HG03139 (cell line): ENCODE measurements around the gene IGF2R.
A peak's percentile ranks its signal among the peaks of the same experiment; 100 is the strongest.
"Not testable (repeated sequence)": the region's sequence is repeated elsewhere in the genome, so short reads cannot be mapped to it uniquely, and the experiment has no call there.

Source experiments
- ATAC-seq: cut with Tn5 transposase; IDR thresholded peaks from one replicate; pipeline ENCODE4 v1.9.1; 2021; ENCODE audit not compliant: unreplicated experiment

IGF2R gene

GRCh38 chr6:159951772-159952171 lies 17.1 kb upstream of the IGF2R start:
- ATAC-seq: no peak

- no peak for ATAC-seq
These were observed 16.4 kb upstream of the IGF2R start for GRCh38 chr6:159952289-159953005.

- ATAC-seq: no peak
These were observed 15.7 kb upstream of the IGF2R start for GRCh38 chr6:159953091-159953601.

GRCh38 chr6:159955945-159956361 lies 12.9 kb upstream of the IGF2R start:
- ATAC-seq: no peak

GRCh38 chr6:159957071-159957673 lies 11.7 kb upstream of the IGF2R start:
- no peak for ATAC-seq

- ATAC-seq: no peak
These were observed 9.5 kb upstream of the IGF2R start for GRCh38 chr6:159959165-159959975.

- ATAC-seq: no peak
These were observed 8.9 kb upstream of the IGF2R start for GRCh38 chr6:159959976-159960384.

GRCh38 chr6:159960485-159960884 lies 8.4 kb upstream of the IGF2R start:
- no peak for ATAC-seq

- no peak for ATAC-seq
These were observed 7.4 kb upstream of the IGF2R start for GRCh38 chr6:159961528-159961927.

GRCh38 chr6:159963111-159963510 lies 5.8 kb upstream of the IGF2R start:
- no peak for ATAC-seq

GRCh38 chr6:159964046-159964445 lies 4.8 kb upstream of the IGF2R start:
- ATAC-seq: no peak

- no peak for ATAC-seq
These were observed 2.5 kb upstream of the IGF2R start for GRCh38 chr6:159966339-159966738.

GRCh38 chr6:159966981-159967380 lies 1.9 kb upstream of the IGF2R start:
- ATAC-seq: no peak

GRCh38 chr6:159967621-159968020 lies 1.3 kb upstream of the IGF2R start:
- not testable (repeated sequence) for ATAC-seq

- peak; percentile 29 for ATAC-seq
These were observed 476 bp downstream of the IGF2R start for GRCh38 chr6:159969204-159969912.

- peak; percentile 36 for ATAC-seq
These were observed 1.0 kb downstream of the IGF2R start for GRCh38 chr6:159969921-159970320.

GRCh38 chr6:159970659-159971063 lies 1.8 kb downstream of the IGF2R start:
- ATAC-seq: no peak

- no peak for ATAC-seq
These were observed 2.7 kb downstream of the IGF2R start for GRCh38 chr6:159971341-159972178.

GRCh38 chr6:159972506-159973268 lies 3.8 kb downstream of the IGF2R start:
- ATAC-seq: no peak
